ENCODE results near the gene IL18BP.
A peak's percentile ranks its signal among the peaks of the same experiment; 100 is the strongest.

The IL18BP gene

GRCh38 chr11:72012897-72013721, 14.4 kb downstream of the IL18BP start:
- Histone ChIP-seq H3K36me3 (ENCODE audit: control insufficient read depth in 1 of 2, insufficient read depth in 2 of 2, low read length in 2 of 2) (peaks cover 93 to 97% of the 10 kb centered on the region in 2 donors), H3K27ac (ENCODE audit: low read length) (no peak overlapping the region), H3K4me3 (ENCODE audit: low read depth in 1 of 2, low read length in 2 of 2) (no peak overlapping the region), H3K9me3 (ENCODE audit: control insufficient read depth in 1 of 2, low read length in 2 of 2) (no peaks in the 10 kb centered on the region), H3K4me1 (ENCODE audit: control insufficient read depth in 1 of 2, insufficient read depth in 2 of 2, low read length in 2 of 2) (peaks cover 8 to 40% of the 10 kb centered on the region in 2 donors), H3K27me3 (ENCODE audit: low read depth, low read length) (no peaks in the 10 kb centered on the region)

- Histone ChIP-seq H3K27me3 (ENCODE audit: low read depth, low read length) (no peaks in the 10 kb centered on the region), H3K36me3 (ENCODE audit: control insufficient read depth in 1 of 2, insufficient read depth in 2 of 2, low read length in 2 of 2) (peaks cover 94 to 98% of the 10 kb centered on the region in 2 donors), H3K4me1 (ENCODE audit: control insufficient read depth in 1 of 2, insufficient read depth in 2 of 2, low read length in 2 of 2) (peaks cover 8 to 40% of the 10 kb centered on the region in 2 donors), H3K9me3 (ENCODE audit: control insufficient read depth in 1 of 2, low read length in 2 of 2) (no peaks in the 10 kb centered on the region), H3K4me3 (ENCODE audit: low read depth in 1 of 2, low read length in 2 of 2) (no peak overlapping the region), H3K27ac (ENCODE audit: low read length) (no peak overlapping the region)
These were observed 15.3 kb downstream of the IL18BP start for GRCh38 chr11:72013765-72014711.

GRCh38 chr11:72014761-72015320, 16.1 kb downstream of the IL18BP start:
- H3K4me1 ChIP-seq (ENCODE audit: control insufficient read depth in 1 of 2, insufficient read depth in 2 of 2, low read length in 2 of 2) = peaks cover 8 to 40% of the 10 kb centered on the region in 2 donors
- H3K27ac ChIP-seq (ENCODE audit: low read length) = no peak overlapping the region
- no peaks in the 10 kb centered on the region for H3K27me3 ChIP-seq (ENCODE audit: low read depth, low read length)
- no peak overlapping the region for H3K4me3 ChIP-seq (ENCODE audit: low read depth in 1 of 2, low read length in 2 of 2)
- no peaks in the 10 kb centered on the region for H3K9me3 ChIP-seq (ENCODE audit: control insufficient read depth in 1 of 2, low read length in 2 of 2)
- peaks cover 95 to 100% of the 10 kb centered on the region in 2 donors for H3K36me3 ChIP-seq (ENCODE audit: control insufficient read depth in 1 of 2, insufficient read depth in 2 of 2, low read length in 2 of 2)

GRCh38 chr11:72015511-72016061, 16.9 kb downstream of the IL18BP start:
- Histone ChIP-seq H3K27me3 (ENCODE audit: low read depth, low read length) (no peaks in the 10 kb centered on the region), H3K27ac (ENCODE audit: low read length) (no peak overlapping the region), H3K9me3 (ENCODE audit: control insufficient read depth in 1 of 2, low read length in 2 of 2) (no peaks in the 10 kb centered on the region), H3K4me3 (ENCODE audit: low read depth in 1 of 2, low read length in 2 of 2) (no peak overlapping the region), H3K36me3 (ENCODE audit: control insufficient read depth in 1 of 2, insufficient read depth in 2 of 2, low read length in 2 of 2) (peaks cover 93 to 100% of the 10 kb centered on the region in 2 donors), H3K4me1 (ENCODE audit: control insufficient read depth in 1 of 2, insufficient read depth in 2 of 2, low read length in 2 of 2) (peaks cover 8 to 40% of the 10 kb centered on the region in 2 donors)

GRCh38 chr11:72018171-72018570, 19.5 kb downstream of the IL18BP start:
- Histone ChIP-seq H3K4me3 (ENCODE audit: low read depth in 1 of 2, low read length in 2 of 2) (no peak overlapping the region), H3K36me3 (ENCODE audit: control insufficient read depth in 1 of 2, insufficient read depth in 2 of 2, low read length in 2 of 2) (peaks cover 88 to 100% of the 10 kb centered on the region in 2 donors)

GRCh38 chr11:72023335-72023734, 24.6 kb downstream of the IL18BP start:
- Histone ChIP-seq H3K9me3 (ENCODE audit: control insufficient read depth in 1 of 2, low read length in 2 of 2) (no peaks in the 10 kb centered on the region), H3K4me3 (ENCODE audit: low read depth in 1 of 2, low read length in 2 of 2) (no peak overlapping the region), H3K27ac (ENCODE audit: low read length) (no peak overlapping the region), H3K27me3 (ENCODE audit: low read depth, low read length) (no peaks in the 10 kb centered on the region), H3K36me3 (ENCODE audit: control insufficient read depth in 1 of 2, insufficient read depth in 2 of 2, low read length in 2 of 2) (peaks cover 70 to 78% of the 10 kb centered on the region in 2 donors), H3K4me1 (ENCODE audit: control insufficient read depth in 1 of 2, insufficient read depth in 2 of 2, low read length in 2 of 2) (peaks cover 3 to 47% of the 10 kb centered on the region in 2 donors)

More at GRCh38 chr11:72018171-72018570, 19.5 kb downstream of the IL18BP start:
- Histone ChIP-seq H3K9me3 (ENCODE audit: control insufficient read depth in 1 of 2, low read length in 2 of 2) (no peaks in the 10 kb centered on the region), H3K27ac (ENCODE audit: low read length) (no peak overlapping the region), H3K27me3 (ENCODE audit: low read depth, low read length) (no peaks in the 10 kb centered on the region), H3K4me1 (ENCODE audit: control insufficient read depth in 1 of 2, insufficient read depth in 2 of 2, low read length in 2 of 2) (peaks cover 8 to 32% of the 10 kb centered on the region in 2 donors)

GRCh38 chr11:72024069-72024754, 25.5 kb downstream of the IL18BP start:
- Histone ChIP-seq H3K27me3 (ENCODE audit: low read depth, low read length) (no peaks in the 10 kb centered on the region), H3K4me1 (ENCODE audit: control insufficient read depth in 1 of 2, insufficient read depth in 2 of 2, low read length in 2 of 2) (peaks cover 3 to 56% of the 10 kb centered on the region in 2 donors), H3K36me3 (ENCODE audit: control insufficient read depth in 1 of 2, insufficient read depth in 2 of 2, low read length in 2 of 2) (peaks cover 66 to 77% of the 10 kb centered on the region in 2 donors), H3K4me3 (ENCODE audit: low read depth in 1 of 2, low read length in 2 of 2) (no peak overlapping the region), H3K27ac (ENCODE audit: low read length) (no peak overlapping the region), H3K9me3 (ENCODE audit: control insufficient read depth in 1 of 2, low read length in 2 of 2) (no peaks in the 10 kb centered on the region)

- no peak overlapping the region for H3K4me3 ChIP-seq (ENCODE audit: low read depth in 1 of 2, low read length in 2 of 2)
- H3K9me3 ChIP-seq (ENCODE audit: control insufficient read depth in 1 of 2, low read length in 2 of 2) = no peaks in the 10 kb centered on the region
- H3K27ac ChIP-seq (ENCODE audit: low read length) = no peak overlapping the region
- H3K36me3 ChIP-seq (ENCODE audit: control insufficient read depth in 1 of 2, insufficient read depth in 2 of 2, low read length in 2 of 2) = peaks cover 54 to 58% of the 10 kb centered on the region in 2 donors
- peaks cover 9 to 70% of the 10 kb centered on the region in 2 donors for H3K4me1 ChIP-seq (ENCODE audit: control insufficient read depth in 1 of 2, insufficient read depth in 2 of 2, low read length in 2 of 2)
- no peaks in the 10 kb centered on the region for H3K27me3 ChIP-seq (ENCODE audit: low read depth, low read length)
These were observed 27.4 kb downstream of the IL18BP start for GRCh38 chr11:72026090-72026489.

GRCh38 chr11:72030472-72031045, 31.9 kb downstream of the IL18BP start:
- no peaks in the 10 kb centered on the region for H3K9me3 ChIP-seq (ENCODE audit: control insufficient read depth in 1 of 2, low read length in 2 of 2)
- peak overlapping the region; percentile 2 for H3K27ac ChIP-seq (ENCODE audit: low read length)
- no peak overlapping the region for H3K4me3 ChIP-seq (ENCODE audit: low read depth in 1 of 2, low read length in 2 of 2)
- H3K27me3 ChIP-seq (ENCODE audit: low read depth, low read length) = no peaks in the 10 kb centered on the region
- peaks cover 9 to 68% of the 10 kb centered on the region in 2 donors for H3K4me1 ChIP-seq (ENCODE audit: control insufficient read depth in 1 of 2, insufficient read depth in 2 of 2, low read length in 2 of 2)
- peaks cover 27 to 38% of the 10 kb centered on the region in 2 donors for H3K36me3 ChIP-seq (ENCODE audit: control insufficient read depth in 1 of 2, insufficient read depth in 2 of 2, low read length in 2 of 2)

- Histone ChIP-seq H3K27me3 (ENCODE audit: low read depth, low read length) (no peaks in the 10 kb centered on the region), H3K4me1 (ENCODE audit: control insufficient read depth in 1 of 2, insufficient read depth in 2 of 2, low read length in 2 of 2) (peaks cover 31 to 58% of the 10 kb centered on the region in 2 donors), H3K4me3 (ENCODE audit: low read depth in 1 of 2, low read length in 2 of 2) (peak overlapping the region in 1 of 2 donors; percentile 83), H3K27ac (ENCODE audit: low read length) (no peak overlapping the region), H3K9me3 (ENCODE audit: control insufficient read depth in 1 of 2, low read length in 2 of 2) (no peaks in the 10 kb centered on the region), H3K36me3 (ENCODE audit: control insufficient read depth in 1 of 2, insufficient read depth in 2 of 2, low read length in 2 of 2) (peaks cover 5 to 34% of the 10 kb centered on the region in 2 donors)
These were observed 38.0 kb downstream of the IL18BP start for GRCh38 chr11:72036687-72037086.
